Measurements from ENCODE around the gene EGFLAM. TPM values are rescaled to one million over a fixed set of nuclear protein-coding genes. Genes with fewer than 3 reads are reported as not detected.

EGFLAM gene
- total RNA-seq, 1 donor from 2014 or later, result 0.12 TPM

DNA sequence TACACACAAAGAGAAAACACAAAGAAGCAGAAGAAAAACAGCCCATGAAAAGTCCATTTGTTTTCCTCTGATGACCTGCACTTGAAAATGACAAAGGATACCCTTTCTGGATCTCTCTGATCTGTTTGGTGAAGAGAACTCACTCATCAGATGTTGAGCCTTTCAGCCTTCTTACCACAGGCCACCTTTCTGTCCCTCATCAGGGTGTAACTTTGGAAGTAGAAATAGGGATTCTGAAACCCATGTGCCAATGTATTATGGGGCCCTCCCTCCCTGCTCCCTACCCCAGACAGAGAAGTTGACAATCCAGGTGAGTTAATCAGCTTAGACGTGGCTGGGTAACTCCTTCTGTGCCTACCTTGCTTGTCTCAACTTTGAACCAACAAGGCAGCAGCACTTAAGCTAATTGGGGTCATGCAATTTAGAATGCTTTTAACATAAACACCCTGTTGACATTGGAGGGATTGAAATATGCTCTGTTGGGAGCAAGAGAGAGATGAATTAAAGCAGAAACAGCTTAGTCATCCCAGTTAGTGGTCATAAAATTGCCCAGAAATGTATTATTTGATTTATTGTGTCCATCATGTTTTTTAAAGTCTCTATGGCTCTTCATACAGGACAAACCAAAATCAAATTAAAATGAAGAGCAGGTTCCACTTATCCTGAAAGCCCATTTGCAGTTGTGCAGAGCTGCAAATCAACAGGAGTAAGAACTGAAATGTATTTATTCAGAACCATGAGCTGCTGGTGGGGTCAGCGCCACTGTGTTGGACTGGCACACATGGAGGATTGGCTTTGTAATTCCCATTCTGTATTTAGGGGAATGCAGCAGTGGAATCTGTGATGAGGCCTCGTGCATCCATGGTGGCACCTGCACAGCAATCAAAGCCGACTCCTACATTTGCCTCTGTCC lies 166.0 kb downstream of the EGFLAM start:
- Mint-ChIP-seq H3K27me3 (ENCODE audit: low read depth) (no peaks in the 10 kb centered on the region), H3K4me1 (ENCODE audit: low read depth) (peaks cover 41% of the 10 kb centered on the region), H3K9me3 (ENCODE audit: low read depth) (no peaks in the 10 kb centered on the region), H3K36me3 (ENCODE audit: low read depth) (no peaks in the 10 kb centered on the region), H3K4me3 (ENCODE audit: unreplicated experiment) (no peak overlapping the region), H3K27ac (ENCODE audit: unreplicated experiment) (no peak overlapping the region)
- DNase-seq (ENCODE audit: low spot score), result no peak
- TF ChIP-seq CTCF (IDR thresholded peaks at IDR 0.05), result no peak

DNA sequence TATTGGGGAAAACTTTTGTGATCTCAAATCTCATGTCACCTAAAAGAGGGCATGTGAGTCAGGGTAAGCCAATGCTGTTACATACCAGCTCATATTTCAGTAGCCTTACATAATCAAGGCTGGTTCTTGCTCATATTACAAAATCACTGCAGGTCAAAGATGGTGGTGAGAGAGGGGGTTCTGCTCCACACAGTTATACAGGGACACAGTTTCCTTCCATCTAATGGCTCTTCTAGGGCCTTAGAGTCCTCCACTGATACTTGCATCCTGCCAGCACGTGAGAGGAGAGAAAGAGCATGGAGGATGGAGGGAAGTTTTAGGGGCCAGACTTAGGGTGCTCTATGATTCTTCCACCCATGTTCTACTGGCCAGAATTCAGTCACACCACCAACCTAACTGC lies 168.1 kb downstream of the EGFLAM start:
- no peak for DNase-seq (ENCODE audit: low spot score)
- peaks cover 4% of the 10 kb centered on the region for H3K27me3 Mint-ChIP-seq (ENCODE audit: low read depth)
- no peaks in the 10 kb centered on the region for H3K9me3 Mint-ChIP-seq (ENCODE audit: low read depth)
- no peaks in the 10 kb centered on the region for H3K36me3 Mint-ChIP-seq (ENCODE audit: low read depth)
- no peak overlapping the region for H3K4me3 Mint-ChIP-seq (ENCODE audit: unreplicated experiment)
- peaks cover 29% of the 10 kb centered on the region for H3K4me1 Mint-ChIP-seq (ENCODE audit: low read depth)
- H3K27ac Mint-ChIP-seq (ENCODE audit: unreplicated experiment), result no peak overlapping the region
- TF ChIP-seq CTCF (IDR thresholded peaks at IDR 0.05), result no peak

GRCh38 chr5:38426986-38427950 lies 168.9 kb downstream of the EGFLAM start:
- Mint-ChIP-seq H3K27me3 (ENCODE audit: low read depth) (peaks cover 6% of the 10 kb centered on the region), H3K27ac (ENCODE audit: unreplicated experiment) (no peak overlapping the region), H3K36me3 (ENCODE audit: low read depth) (no peaks in the 10 kb centered on the region), H3K4me1 (ENCODE audit: low read depth) (peaks cover 29% of the 10 kb centered on the region), H3K4me3 (ENCODE audit: unreplicated experiment) (no peak overlapping the region), H3K9me3 (ENCODE audit: low read depth) (no peaks in the 10 kb centered on the region)
- no peak for TF ChIP-seq CTCF (IDR thresholded peaks at IDR 0.05)
- no peak for DNase-seq (ENCODE audit: low spot score)

DNA sequence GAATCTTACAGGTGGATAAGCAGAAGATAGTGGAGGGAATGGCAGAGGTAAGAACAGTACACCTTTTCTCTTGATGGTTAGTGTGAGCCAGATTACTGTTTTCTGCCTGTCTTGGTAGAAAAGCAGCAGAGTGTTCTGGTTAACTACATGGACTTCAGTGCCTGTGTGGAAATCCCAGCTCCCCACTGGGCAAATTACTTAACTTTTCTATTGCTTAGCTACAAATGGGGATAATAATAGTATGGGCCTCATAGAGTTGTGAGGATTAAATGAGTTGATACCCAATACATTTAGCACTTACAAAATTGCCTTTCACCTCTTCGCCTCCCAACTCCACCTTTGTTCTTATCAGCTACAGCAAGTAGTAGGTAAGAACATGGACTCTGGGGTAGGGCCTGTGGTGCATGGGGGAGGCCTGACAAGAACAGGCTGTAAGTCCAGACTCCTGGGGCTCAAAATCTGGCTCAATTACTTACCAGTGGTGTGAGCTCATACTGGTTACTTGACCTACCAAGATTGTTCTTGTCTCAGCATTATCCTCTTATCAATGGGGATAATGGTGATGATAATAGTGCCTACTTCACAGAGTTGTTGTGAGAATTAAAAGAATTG lies 173.0 kb downstream of the EGFLAM start:
- H3K9me3 Mint-ChIP-seq (ENCODE audit: low read depth), result no peaks in the 10 kb centered on the region
- no peak overlapping the region for H3K4me3 Mint-ChIP-seq (ENCODE audit: unreplicated experiment)
- peaks cover 6% of the 10 kb centered on the region for H3K27me3 Mint-ChIP-seq (ENCODE audit: low read depth)
- no peak for DNase-seq (ENCODE audit: low spot score)
- no peak overlapping the region for H3K27ac Mint-ChIP-seq (ENCODE audit: unreplicated experiment)
- H3K36me3 Mint-ChIP-seq (ENCODE audit: low read depth), result no peaks in the 10 kb centered on the region
- peaks cover 46% of the 10 kb centered on the region for H3K4me1 Mint-ChIP-seq (ENCODE audit: low read depth)
- TF ChIP-seq CTCF (IDR thresholded peaks at IDR 0.05), result no peak
